ENCODE data around the gene RTL9.

Gene RTL9

DNA sequence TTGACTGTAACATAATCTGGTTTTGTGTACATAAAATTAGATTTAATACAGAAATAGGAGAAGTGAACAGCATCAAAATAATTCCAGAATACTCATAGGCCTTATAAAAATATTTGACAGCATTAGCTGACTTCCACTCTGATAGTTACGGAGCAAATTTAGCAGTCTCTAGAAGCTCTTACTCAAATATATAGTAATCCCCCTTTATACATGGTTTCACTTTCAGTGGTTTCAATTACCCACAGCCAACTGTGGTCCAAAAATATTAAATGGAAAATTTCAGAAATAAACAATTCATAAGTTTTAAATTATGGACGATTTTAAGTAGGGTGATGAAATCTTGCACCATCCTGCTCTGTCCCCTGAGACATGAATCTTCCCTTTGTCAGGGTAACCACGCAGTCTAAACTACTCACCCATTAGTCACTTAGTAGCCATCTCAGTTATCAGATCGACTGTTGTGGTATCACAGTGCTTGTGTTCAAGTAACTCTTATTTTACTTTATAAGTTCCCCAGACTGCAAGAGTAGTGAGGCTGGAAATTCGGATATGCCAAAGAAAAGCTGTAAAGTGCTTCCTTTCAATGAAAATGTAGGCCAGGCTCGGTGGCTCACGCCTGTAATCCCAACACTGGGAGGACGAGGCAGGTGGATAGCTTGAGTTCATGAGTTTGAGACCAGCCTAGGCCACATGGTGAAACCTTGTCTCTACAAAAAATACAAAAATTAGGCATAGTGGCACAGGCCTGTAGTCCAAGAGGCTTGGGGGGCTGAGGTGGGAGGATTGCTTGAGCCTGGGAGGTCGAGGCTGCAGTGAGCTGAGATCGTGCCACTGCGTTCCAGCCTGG is 17.2 kb upstream of the RTL9 start:
- no peak for DNase-seq (ENCODE audit: low read depth, low spot score)

DNA sequence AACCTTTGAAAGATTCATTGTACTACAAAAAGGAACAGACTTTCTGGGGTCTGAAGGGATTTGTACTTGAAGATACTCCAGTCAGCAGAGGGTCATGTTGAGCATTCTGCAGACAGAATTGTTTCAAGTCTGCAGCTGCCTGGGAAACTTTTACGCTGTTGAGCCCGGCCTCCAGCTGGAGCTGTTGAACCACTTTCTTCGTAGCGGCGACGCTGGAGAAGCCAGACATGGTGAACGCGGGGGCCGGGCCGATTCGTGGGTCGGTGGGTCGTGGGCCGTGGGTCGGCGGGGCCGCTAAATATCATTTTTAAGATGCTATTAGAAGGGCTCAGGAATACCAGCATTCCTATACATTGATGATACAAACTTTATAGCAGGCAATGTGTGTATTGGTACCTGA is 12.0 kb upstream of the RTL9 start:
- DNase-seq (ENCODE audit: low read depth, low spot score): no peak

DNA sequence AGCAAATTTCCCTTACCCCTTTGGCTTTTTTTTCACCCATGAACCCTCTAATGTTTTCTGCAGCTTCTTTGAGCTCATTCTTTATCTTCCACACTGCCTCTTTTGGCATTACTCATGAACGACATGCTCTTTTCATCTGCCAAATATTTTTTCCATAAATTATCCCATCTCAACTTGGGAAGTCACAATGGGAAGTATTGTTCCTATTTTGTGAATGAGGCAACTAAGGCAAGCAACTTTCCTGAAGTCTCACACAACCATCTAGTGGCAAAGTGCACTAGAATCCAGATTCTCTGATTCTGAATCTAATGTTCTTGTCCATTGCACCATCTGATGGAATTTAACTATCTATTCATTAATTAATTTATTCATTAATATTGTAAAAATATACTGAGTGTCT is 625 bp downstream of the RTL9 start:
- DNase-seq (ENCODE audit: low read depth, low spot score): no peak

DNA sequence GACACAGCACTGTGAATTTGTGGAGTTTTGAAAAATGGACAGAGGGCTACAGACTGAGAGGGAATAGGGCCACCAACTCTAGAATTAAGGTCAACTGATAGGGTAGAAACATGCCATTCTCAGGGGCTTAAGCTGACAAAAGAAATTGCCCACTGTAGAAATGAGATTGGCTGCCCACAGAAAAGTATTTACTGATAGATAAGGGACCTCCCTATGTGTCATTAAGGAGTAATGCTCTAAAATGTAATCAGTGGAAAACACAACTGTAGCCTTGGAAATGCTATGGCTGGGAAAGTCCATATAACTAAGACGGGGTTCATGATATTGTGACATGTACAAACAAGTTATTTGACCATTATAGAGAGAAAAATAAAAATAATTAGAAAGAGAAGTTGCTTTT is 4.6 kb downstream of the RTL9 start:
- DNase-seq (ENCODE audit: low read depth, low spot score): no peak

DNA sequence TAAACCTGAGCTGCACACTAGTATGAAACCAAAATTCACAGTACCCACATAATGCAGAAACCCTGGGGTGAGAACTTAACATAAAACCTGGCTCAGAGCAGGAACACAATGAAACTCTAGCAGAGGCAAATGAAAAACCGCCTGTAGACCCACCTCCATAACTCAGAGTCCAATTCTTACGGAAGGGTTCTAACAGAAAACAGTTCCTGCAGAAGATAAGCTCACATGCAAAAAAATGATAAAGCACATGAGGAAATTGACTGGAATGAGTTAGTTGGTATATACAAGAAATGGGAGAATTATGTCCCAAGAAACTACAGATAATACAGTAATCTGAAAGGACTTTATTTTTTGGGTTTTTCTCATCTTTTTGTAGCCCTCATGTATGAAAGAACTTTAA is 14.7 kb downstream of the RTL9 start:
- no peak for DNase-seq (ENCODE audit: low read depth, low spot score)

DNA sequence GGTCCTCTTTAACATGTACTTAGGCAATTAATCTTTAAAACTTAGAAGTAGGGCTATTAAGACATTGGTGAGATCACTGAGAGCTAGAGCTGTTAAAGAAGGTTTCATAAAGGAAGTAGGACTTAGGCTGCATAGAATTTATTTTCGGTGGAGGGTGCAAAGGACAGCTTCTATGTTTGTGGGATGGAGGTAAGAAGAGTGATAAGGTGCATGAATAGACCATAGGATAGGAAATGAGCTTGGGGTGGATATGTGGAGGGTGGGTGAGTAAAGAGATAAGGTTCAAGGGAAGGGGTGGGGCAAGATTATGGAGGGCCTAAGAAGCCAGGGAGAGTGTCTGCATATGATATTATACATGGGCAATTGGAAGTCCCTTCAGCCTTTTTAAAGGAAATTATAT is 15.9 kb downstream of the RTL9 start:
- DNase-seq (ENCODE audit: low read depth, low spot score): no peak

DNA sequence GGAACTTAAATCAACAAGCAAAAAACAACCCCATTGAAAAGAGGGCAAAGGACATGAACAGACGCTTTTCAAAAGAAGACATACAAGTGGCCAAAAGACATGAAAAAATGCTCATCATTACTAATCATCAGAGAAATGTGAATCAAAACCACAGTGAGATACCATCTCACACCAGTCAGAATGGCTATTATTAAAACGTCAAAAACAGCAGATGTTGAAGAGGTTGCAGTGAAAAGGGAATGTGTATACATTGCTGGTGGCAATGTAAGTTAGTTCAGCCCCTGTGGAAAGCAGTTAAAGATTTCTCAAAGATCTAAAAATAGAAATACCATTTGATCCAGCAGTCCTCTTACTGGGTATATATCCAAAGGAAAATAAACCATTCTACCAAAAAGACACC is 22.6 kb downstream of the RTL9 start:
- no peak for DNase-seq (ENCODE audit: low read depth, low spot score)

DNA sequence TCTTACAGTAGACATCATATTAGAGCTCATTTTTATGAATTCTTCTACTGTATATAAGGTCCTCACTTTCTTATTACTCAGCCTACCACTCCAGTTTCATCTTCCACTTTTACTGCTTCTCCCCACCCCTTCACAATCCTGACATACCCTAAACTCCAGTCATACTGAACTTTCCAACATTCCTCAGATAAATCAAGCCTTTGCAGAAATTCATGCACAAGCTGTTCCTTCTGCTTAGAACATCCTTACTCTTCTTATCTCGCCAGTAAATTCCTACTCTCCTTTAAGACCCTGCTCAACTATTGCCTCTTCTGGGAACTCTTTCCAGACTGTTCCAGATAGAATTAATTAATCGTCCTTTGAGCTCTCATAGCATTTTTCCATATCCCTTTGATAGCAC is 24.8 kb downstream of the RTL9 start:
- no peak for DNase-seq (ENCODE audit: low read depth, low spot score)

DNA sequence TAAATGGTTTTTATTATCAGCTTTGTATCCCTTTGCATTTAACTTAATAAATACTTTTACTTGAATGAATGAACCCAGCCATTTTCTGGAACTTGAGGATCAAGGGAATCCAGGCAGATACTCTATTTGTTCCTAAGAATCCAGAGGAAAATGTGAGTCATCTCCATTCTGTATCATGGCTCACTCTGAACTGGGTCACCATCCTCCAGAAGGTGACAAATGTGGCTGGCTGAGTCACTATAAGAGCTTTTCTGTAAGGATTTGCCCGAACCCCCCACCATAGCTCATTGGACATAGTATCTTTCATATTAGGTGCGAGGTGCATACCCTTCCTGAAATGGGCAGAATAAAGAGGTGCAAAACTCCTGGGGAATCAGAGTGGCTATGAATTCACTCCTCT is 25.8 kb downstream of the RTL9 start:
- DNase-seq (ENCODE audit: low read depth, low spot score): no peak

DNA sequence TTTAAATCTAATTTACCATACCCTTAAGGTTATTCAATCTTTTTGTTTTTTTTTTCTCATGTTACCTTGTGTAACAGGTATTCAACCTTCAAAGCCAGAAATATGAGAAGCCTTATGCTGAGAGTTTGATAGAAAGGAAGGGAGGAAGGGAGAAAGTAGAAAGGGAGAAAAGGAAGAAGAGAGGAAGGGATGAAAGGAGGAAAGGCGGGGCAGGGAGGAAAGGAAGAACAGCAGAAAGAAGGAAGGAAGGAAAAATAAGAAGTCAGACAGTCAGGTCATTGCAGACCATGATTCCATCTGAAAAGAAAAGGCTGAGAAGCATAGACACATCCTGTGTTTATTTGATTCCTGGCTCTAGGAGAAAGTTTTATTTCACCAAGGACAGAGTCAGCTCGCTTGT is 30.9 kb downstream of the RTL9 start:
- DNase-seq (ENCODE audit: low read depth, low spot score): no peak

DNA sequence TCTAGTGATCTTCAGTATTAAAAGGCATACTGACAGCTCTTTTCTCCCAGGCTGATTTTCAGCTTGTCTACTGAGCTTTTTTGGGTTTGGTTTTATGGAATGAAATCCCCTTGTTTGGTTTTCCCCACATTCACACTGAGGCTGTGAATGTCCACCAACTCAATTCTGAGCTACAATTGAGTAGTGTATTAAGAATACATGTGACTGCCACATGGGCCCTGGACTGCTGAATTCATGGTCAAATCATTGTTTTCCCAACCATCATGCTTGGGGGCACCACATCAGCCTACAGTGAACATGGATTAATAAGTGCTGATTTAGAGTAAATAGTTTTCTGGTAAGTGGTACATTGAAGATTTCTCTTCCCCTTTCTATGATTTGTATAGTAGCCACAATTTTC is 32.4 kb downstream of the RTL9 start:
- no peak for DNase-seq (ENCODE audit: low read depth, low spot score)

DNA sequence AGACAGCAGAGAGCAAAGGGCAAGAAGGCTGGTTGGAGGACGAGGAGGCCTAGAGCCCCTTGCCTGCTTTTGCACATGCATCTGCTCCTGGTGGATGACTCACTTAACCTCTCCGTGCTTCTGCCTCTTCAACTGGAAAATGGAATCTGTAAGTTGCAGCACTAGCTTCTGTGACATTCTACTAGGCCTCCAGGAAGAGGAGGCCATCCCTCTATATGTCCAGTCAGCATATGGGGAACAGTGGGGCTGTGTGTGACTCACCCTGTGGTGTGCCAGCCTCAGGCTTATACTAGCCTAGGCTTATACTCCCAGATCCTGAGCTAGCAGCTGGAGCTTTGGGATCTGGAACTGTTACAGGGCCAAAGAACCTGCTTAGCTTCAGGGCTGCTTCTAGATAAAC is 36.0 kb downstream of the RTL9 start:
- no peak for DNase-seq (ENCODE audit: low read depth, low spot score)

DNA sequence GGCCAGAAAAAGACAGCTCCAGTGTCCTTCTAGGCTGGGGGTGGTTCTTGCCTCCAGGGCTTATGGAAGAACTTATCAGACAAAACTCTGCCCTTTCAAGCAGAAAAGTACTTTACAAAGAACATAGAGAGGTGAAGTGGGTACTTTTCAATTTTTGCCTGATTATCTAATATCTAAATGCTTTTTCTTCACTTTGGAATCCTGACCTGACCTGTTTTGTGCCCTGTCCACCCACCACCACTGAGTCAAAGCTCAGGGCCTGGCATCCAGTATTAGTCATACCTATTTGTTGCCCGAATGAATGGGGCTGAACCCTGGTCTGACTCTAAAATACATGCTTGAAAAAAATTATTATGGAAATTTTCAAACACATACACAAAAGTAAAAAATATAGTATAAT is 37.2 kb downstream of the RTL9 start:
- DNase-seq (ENCODE audit: low read depth, low spot score): no peak

DNA sequence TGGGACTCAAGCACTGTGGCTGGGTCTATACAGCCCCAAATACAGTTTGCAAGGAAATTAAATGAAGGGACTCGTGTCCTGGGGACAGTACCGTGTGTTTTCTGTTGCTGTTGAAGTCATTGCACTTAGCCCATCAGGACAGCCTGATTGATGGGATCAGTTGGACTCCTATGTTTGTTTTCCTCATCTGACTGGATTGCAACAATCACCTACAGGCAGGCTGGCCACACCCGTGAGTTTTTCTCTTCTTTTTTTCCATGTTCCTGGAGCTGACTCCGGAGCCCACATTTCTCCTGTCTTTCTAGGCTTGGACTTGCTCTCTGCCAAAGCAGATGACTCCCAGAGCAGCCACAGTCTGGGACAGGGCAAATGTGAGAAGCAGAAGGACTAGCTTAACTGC is 38.1 kb downstream of the RTL9 start:
- no peak for DNase-seq (ENCODE audit: low read depth, low spot score)

DNA sequence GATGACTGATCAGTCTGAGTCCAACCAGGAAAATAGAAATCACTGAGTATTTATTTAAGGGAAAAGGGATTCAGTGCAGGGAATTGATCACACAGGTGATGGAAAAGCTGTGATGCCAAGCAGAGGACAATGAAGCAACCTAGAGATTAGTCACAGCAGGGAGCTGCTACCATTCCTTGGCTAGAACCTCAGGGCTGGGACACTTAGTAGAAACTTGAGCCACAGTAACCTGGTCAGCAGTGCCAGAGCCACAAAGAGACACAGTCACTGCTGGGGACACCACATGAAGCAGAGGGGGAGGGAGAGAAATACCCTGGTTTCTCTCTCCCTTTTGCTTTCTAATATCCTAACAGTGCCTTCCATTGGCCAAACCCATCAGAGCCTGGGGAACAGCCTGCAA is 38.7 kb downstream of the RTL9 start:
- no peak for DNase-seq (ENCODE audit: low read depth, low spot score)

DNA sequence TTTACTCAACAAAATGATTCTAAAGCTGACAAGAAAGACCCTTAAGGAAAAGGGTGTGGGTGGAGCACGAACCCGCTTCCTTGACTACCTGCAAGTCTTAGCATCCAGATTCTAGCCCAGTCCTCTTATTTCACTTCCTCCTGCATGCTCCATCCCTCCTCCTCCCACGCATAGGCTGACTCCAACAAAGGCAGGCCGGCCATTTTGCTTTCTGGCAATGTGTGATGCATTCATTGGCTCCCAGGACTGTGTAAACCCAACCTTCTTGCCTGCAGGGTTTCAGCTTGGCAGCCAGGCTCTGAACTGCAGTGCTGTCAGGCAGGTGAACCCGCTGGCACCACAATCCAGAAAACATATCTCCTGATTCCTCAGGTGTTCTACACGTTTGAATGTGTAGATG is 39.3 kb downstream of the RTL9 start:
- DNase-seq (ENCODE audit: low read depth, low spot score): no peak

DNA sequence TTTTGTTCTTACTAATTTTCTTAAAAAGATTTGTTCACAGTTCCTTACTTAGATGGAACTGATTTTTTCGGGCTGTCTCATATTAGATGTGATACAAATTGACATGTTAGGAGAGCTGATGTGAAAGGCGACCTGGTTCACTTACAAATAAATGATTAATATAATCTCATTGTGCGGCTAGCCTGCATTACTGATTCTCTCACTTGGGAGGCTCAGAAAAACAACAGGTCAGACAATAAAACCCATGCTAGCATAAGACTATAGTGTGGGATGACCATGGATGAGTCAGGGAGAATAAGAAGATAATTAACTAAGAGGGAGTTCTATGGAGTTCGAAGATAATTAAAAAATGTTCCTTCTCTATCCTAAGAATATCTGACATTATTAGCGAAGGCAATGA is 40.8 kb downstream of the RTL9 start:
- DNase-seq (ENCODE audit: low read depth, low spot score): no peak

DNA sequence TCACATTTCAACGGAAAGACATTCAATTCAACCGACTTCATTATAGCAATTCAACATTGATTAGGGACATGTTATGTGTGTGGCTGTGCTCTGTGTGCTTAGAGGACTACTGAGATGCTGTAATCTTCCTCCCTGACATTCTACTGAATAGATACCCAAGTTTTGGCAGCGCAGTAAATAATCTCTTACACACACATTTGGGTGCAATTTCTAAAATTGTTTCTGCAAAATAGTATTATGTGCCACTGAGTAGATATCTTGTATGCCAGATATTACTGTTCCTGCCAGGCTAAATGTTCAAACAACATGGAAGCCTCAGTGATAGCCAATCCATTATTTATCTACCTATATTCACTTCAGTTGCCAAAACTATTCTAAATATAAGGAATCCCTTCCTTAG is 41.3 kb downstream of the RTL9 start:
- no peak for DNase-seq (ENCODE audit: low read depth, low spot score)

DNA sequence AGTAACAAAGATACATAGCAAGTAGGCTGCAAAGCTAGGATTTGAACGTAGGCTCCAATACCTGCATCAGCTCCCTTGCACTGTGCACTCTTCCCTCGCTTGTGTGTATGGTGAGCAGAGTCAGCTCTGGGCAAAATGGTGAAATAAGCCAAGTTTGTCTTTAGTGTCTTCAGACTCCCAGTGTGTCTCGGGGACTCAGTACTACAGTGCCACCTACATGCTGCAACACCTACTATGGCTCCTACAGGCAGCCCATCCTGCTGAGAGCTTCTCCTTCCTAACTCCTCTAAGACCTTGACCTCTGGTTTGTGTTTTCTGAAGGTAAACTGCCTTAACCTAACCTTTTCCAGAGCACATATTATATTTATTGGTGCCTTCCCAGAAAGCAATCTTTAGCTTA is 42.5 kb downstream of the RTL9 start:
- no peak for DNase-seq (ENCODE audit: low read depth, low spot score)

DNA sequence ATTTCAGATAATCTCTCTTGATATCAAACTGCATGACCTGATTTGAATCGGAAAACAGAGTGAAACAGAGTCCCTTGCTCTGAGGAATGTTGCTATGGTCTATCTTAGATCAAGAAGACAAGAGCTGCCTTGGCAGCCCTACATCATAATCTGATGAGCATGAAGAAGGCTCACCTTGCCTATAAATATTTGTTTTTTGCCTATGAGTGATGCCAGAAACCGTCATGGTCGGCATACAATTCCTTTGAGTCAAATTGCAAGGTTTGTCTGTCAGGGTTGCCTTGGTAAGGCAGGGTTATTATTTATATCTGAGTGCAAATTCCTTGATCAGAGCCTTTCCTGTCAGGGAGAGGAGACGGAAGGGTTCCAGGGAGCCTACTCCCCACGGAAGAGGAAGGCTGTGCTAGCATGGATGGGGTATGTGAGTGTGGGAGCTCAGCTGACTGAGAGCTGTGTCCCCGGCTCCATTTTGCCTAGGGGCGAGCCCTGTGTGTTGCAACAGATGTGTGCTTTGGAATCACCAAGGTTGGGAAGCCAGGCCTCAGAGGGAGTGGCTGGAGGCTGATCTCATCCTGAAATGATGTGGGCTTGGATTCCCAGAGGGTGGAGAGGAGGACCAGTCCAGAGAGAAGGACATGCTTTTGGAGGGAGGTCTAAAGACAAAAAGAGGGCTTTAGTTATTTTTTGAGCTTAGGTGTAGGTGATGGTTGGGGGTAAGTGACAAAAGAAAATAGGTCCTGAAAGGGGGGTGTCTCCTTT is 43.6 kb downstream of the RTL9 start:
- DNase-seq (ENCODE audit: low read depth, low spot score): no peak

DNA sequence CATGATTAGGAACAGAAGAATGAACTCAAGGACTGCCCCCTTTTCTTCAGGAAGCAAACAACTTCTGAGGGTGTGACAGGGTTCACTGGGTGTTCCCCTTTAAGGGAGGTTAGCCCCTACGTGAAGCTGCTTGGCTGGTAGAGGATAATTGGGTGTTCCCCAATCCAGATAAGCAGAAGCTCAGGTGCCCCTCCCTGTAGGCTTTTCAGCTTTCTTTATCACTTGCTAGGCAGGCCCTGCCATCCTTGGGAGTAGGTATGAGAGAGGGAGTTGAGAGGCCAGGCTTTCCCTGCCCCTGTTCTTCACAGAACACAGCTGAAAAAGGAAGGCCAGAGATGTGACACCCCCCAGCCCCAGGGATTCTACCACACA is 44.2 kb downstream of the RTL9 start:
- no peak for DNase-seq (ENCODE audit: low read depth, low spot score)

DNA sequence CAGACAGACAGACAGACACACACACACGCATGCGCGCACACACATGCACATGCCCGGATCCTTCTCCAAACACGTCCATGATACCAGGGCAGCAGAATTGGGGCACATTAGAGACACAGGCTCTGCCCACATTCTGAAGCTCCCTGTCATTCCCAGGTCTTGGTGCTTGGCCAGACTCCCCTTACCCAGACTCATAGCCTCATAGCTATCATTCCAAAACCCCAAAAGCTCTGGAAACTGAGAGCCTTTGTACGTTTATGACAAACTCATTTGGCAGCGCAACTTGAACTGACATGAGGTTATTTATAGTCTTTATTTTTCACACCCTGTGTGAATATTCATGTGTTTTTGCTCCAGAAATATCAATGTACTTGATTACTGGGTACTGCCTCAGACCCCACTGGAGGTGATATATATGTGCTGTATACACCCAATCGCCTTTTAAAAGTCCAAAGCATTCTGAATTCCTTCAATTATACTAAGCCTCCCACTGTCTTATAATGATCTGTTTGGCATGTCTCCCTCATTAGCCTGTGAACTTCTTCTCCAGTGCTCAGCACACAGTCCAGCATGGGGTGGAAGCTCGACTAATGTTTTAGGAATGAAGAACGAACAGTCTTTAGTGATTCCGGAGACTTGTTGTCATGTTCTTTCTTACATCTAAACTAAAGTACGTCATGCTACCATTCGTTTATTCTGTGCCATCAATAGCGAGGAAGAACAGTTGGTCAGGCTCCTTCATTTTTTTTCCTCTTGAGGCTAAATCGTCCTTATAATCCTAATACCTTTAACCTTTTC is 45.0 kb downstream of the RTL9 start:
- DNase-seq (ENCODE audit: low read depth, low spot score): no peak

DNA sequence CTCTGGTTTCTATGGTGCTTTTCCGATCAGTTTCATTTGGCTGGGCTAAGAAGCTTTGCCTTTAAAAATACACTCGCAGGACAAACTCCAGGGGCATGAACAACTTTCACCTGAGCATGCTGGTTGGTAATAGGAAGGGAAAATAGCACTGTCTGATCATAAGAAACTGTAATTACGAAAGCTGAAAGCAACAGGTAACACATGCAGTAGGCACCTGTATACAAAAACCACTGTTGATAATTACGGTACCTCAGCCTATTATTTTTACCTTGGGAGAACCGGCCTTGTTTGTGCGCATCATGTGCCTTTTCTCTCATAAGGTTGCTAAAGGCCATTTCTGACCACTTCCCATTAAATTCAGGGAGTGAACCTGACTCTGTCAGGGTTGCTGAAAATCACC is 45.7 kb downstream of the RTL9 start:
- DNase-seq (ENCODE audit: low read depth, low spot score): no peak

All from activated naive CD8-positive, alpha-beta T cell treated with anti-CD3 and anti-CD28 coated beads, Interleukin-2, amount 50 U/mL, for 16 hours (primary cell).